Amniotic stem cell (primary cell): ENCODE measurements around the gene LENG1.

Source experiments
- DNase-seq: peaks from one replicate; lab custom pipeline; 2025; lab: John Stamatoyannopoulos, UW

LENG1 gene

GRCh38 chr19:54109651-54110050 lies 49.9 kb downstream of the LENG1 start:
- DNase-seq = no peak

GRCh38 chr19:54108496-54108895 lies 51.0 kb downstream of the LENG1 start:
- DNase-seq = no peak

GRCh38 chr19:54107876-54108490 lies 51.5 kb downstream of the LENG1 start:
- DNase-seq = no peak

- DNase-seq = no peak
Measured at GRCh38 chr19:54106716-54107115, 52.8 kb downstream of the LENG1 start.

GRCh38 chr19:54105796-54106195 lies 53.7 kb downstream of the LENG1 start:
- no peak for DNase-seq
